NB4 (cell line): ENCODE data around the gene HSPB1.

ENCODE experiments used
- DNase-seq: peaks from one replicate; pipeline ENCODE4 v3.0.0; 2010; ENCODE audit warnings: low read depth
- H3K4me3 ChIP-seq: one replicate; pipeline ENCODE4 v1.5.1; 2011; ENCODE audit warnings: mild to moderate bottlenecking, low read depth, low read length, moderate library complexity
- MAX ChIP-seq: IDR thresholded peaks from 2 replicates; pipeline ENCODE4 v1.6.1; 2011; ENCODE audit warnings: low read depth, low read length
- MYC ChIP-seq: IDR thresholded peaks from 2 replicates; pipeline ENCODE4 v1.6.1; 2011; ENCODE audit warnings: low read depth, low read length
- POLR2A ChIP-seq: IDR thresholded peaks from 2 replicates; pipeline ENCODE4 v1.6.1; 2011; ENCODE audit warnings: mild to moderate bottlenecking; ENCODE audit not compliant: insufficient read length; ENCODE audit errors: extremely low read depth
- TF ChIP-seq, protein P1 (sequence below): IDR thresholded peaks from one replicate; pipeline ENCODE4 v1.5.1; 2012; ENCODE audit warnings: low read depth, low read length

The HSPB1 gene

DNA sequence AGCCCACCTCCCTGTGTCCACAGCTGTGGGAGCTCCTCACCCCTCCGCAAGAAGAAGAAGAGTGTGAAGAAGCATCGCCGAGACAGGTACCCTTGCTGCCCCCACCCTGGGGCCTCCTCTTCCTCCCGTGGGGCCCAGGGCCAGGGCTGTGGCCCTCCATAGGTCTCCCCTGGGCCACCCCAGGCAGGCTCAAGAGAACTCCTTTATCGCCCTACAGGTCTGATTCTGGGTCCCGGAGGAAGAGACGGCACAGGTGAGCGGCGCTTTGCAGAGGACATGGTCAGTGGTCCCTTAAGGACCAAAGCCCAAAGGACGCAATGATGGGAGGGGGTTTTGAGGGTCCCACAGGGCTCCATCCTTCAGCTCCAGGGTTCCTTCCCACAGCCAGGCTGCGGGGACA is 41.1 kb upstream of the HSPB1 start:
- TF ChIP-seq MYC = no peak
- no peak overlapping the region for H3K4me3 ChIP-seq
- DNase-seq = no peak

DNA sequence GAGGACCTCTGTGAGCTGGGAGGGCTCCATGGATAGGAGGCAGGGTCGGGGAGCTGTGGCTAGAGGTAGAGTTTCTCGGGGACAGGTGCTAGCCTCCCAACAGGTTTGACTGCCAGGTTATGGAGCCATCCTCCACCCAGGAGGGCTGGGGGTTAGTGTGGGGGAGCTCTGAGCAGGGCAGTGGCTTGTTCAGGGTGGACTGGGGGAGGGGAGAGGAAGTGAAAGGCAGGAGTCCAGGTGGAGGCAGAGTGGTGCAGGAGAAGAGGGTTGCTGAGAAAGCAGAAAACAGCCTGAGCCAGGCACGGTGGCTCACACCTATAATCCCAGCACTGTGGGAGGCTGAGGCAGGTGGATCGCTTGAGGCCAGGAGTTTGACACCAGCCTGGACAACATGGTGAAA is 40.5 kb upstream of the HSPB1 start:
- no peak for DNase-seq
- H3K4me3 ChIP-seq = no peak overlapping the region
- TF ChIP-seq POLR2A (no peak), MAX (no peak), MYC (no peak)
- TF ChIP-seq, protein P1, sequence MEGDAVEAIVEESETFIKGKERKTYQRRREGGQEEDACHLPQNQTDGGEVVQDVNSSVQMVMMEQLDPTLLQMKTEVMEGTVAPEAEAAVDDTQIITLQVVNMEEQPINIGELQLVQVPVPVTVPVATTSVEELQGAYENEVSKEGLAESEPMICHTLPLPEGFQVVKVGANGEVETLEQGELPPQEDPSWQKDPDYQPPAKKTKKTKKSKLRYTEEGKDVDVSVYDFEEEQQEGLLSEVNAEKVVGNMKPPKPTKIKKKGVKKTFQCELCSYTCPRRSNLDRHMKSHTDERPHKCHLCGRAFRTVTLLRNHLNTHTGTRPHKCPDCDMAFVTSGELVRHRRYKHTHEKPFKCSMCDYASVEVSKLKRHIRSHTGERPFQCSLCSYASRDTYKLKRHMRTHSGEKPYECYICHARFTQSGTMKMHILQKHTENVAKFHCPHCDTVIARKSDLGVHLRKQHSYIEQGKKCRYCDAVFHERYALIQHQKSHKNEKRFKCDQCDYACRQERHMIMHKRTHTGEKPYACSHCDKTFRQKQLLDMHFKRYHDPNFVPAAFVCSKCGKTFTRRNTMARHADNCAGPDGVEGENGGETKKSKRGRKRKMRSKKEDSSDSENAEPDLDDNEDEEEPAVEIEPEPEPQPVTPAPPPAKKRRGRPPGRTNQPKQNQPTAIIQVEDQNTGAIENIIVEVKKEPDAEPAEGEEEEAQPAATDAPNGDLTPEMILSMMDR = no peak

DNA sequence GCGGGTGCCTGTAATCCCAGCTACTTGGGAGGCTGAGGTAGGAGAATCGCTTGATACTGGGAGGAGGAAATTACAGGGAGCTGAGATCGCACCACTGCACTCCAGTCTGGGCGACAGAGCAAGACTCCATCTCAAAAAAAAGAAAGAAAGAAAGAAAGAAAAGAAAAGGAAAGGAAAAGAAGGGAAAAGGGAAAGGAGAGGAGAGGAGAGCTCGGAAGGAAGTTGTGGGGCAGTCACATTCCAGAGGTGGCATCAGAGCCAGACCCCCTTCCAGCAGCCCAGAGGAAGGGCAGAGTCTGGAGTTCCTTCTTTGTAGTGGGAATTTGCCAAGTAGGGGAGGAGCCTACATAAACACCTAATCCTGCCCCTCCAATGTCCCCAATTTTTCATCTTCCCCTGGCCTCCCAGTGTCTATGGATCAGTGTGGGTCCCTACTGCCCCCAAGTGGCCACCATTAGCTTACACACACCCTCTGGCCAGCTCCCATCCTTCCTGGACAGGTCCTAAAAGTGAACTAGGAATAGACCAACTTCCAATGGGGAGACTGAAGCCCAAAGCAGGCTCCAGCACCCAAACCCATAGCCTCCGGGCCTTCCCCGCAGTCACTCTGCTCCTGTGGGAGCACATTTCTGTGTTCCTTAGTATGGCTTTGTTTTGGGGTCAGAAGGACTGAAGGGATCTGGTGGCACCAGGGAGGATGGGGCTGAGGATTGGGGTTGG is 39.6 kb upstream of the HSPB1 start:
- no peak overlapping the region for H3K4me3 ChIP-seq
- TF ChIP-seq POLR2A (no peak), MAX (0 out of 2 replicates have a peak, but pooled peaks have one; percentile 19), MYC (no peak)
- TF ChIP-seq, protein P1 = peak; percentile 97
- DNase-seq = peak; percentile 81

GRCh38 chr7:76265299-76265698 is 37.2 kb upstream of the HSPB1 start:
- no peak overlapping the region for H3K4me3 ChIP-seq
- TF ChIP-seq MYC (no peak), MAX (no peak), POLR2A (no peak)
- TF ChIP-seq, protein P1 = no peak
- no peak for DNase-seq

- DNase-seq = no peak
- H3K4me3 ChIP-seq = no peak overlapping the region
- TF ChIP-seq, protein P1 = no peak
- TF ChIP-seq MYC = no peak
- TF ChIP-seq MAX = no peak
- no peak for TF ChIP-seq POLR2A
These were observed 35.2 kb upstream of the HSPB1 start for GRCh38 chr7:76267107-76267893.

DNA sequence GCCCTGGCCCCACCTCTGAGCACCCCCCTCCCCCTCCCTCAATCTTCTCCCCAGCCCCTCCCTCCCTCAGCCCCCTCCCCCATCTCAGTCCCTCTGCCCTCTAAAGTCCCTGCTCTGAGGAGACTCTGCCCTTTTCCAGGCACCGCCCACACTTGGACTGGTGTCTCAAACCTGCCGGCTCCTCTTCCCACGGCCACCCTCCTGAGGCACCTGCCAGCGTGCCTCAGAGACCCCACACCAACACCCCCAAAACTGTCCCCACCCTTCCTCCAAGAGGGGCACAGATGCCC is 34.6 kb upstream of the HSPB1 start:
- TF ChIP-seq MAX = no peak
- TF ChIP-seq, protein P1 = no peak
- TF ChIP-seq MYC = no peak
- no peak for TF ChIP-seq POLR2A
- H3K4me3 ChIP-seq = no peak overlapping the region
- no peak for DNase-seq
